ENCODE data around the gene SPSB1.

GRCh38 chr1:9314711-9315379 is 22.2 kb downstream of the SPSB1 start:
- TF ChIP-seq CTCF (IDR thresholded peaks at IDR 0.05) (no peak), POLR2AphosphoS5 (IDR thresholded peaks at IDR 0.05) (no peak), POLR2A (IDR thresholded peaks at IDR 0.05) (no peak)

All from stomach (tissue), 4 donors.